ENCODE data around the gene BRINP2.

Gene BRINP2

GRCh38 chr1:177183836-177184235 lies 13.1 kb downstream of the BRINP2 start:
- no peaks in the 10 kb centered on the region for H3K9me3 Mint-ChIP-seq
- H3K36me3 Mint-ChIP-seq (ENCODE audit: low read depth), result no peaks in the 10 kb centered on the region
- peaks cover 17% of the 10 kb centered on the region for H3K27me3 Mint-ChIP-seq (ENCODE audit: low read depth)
- H3K4me3 Mint-ChIP-seq, result no peak overlapping the region
- H3K27ac Mint-ChIP-seq, result no peak overlapping the region
- peaks cover 5% of the 10 kb centered on the region for H3K4me1 Mint-ChIP-seq (ENCODE audit: low read depth)

GRCh38 chr1:177185209-177185608 lies 14.5 kb downstream of the BRINP2 start:
- H3K4me1 Mint-ChIP-seq (ENCODE audit: low read depth), result peaks cover 5% of the 10 kb centered on the region
- no peak overlapping the region for H3K4me3 Mint-ChIP-seq
- H3K27me3 Mint-ChIP-seq (ENCODE audit: low read depth), result peaks cover 15% of the 10 kb centered on the region
- H3K27ac Mint-ChIP-seq, result no peak overlapping the region
- H3K9me3 Mint-ChIP-seq, result no peaks in the 10 kb centered on the region
- H3K36me3 Mint-ChIP-seq (ENCODE audit: low read depth), result no peaks in the 10 kb centered on the region

GRCh38 chr1:177186639-177187038 lies 15.9 kb downstream of the BRINP2 start:
- Mint-ChIP-seq H3K27ac (no peak overlapping the region), H3K4me1 (ENCODE audit: low read depth) (peaks cover 4% of the 10 kb centered on the region), H3K4me3 (no peak overlapping the region), H3K36me3 (ENCODE audit: low read depth) (no peaks in the 10 kb centered on the region), H3K27me3 (ENCODE audit: low read depth) (peaks cover 2% of the 10 kb centered on the region), H3K9me3 (no peaks in the 10 kb centered on the region)

- Mint-ChIP-seq H3K4me1 (ENCODE audit: low read depth) (no peaks in the 10 kb centered on the region), H3K27ac (no peak overlapping the region)
Measured at GRCh38 chr1:177190308-177190970, 19.7 kb downstream of the BRINP2 start.

GRCh38 chr1:177198243-177198642 lies 27.5 kb downstream of the BRINP2 start:
- no peaks in the 10 kb centered on the region for H3K9me3 Mint-ChIP-seq
- H3K27me3 Mint-ChIP-seq (ENCODE audit: low read depth), result no peaks in the 10 kb centered on the region
- H3K27ac Mint-ChIP-seq, result no peak overlapping the region
- H3K36me3 Mint-ChIP-seq (ENCODE audit: low read depth), result no peaks in the 10 kb centered on the region
- H3K4me1 Mint-ChIP-seq (ENCODE audit: low read depth), result no peaks in the 10 kb centered on the region
- H3K4me3 Mint-ChIP-seq, result no peak overlapping the region

More at GRCh38 chr1:177190308-177190970, 19.7 kb downstream of the BRINP2 start:
- Mint-ChIP-seq H3K9me3 (no peaks in the 10 kb centered on the region), H3K36me3 (ENCODE audit: low read depth) (no peaks in the 10 kb centered on the region), H3K27me3 (ENCODE audit: low read depth) (no peaks in the 10 kb centered on the region), H3K4me3 (no peak overlapping the region)

- no peaks in the 10 kb centered on the region for H3K4me1 Mint-ChIP-seq (ENCODE audit: low read depth)
- H3K27ac Mint-ChIP-seq, result no peak overlapping the region
- no peaks in the 10 kb centered on the region for H3K27me3 Mint-ChIP-seq (ENCODE audit: low read depth)
- H3K36me3 Mint-ChIP-seq (ENCODE audit: low read depth), result no peaks in the 10 kb centered on the region
- H3K4me3 Mint-ChIP-seq, result no peak overlapping the region
- peaks cover 3% of the 10 kb centered on the region for H3K9me3 Mint-ChIP-seq
Measured at GRCh38 chr1:177200290-177200689, 29.5 kb downstream of the BRINP2 start.

- Mint-ChIP-seq H3K27ac (no peak overlapping the region), H3K9me3 (peaks cover 3% of the 10 kb centered on the region), H3K36me3 (ENCODE audit: low read depth) (no peaks in the 10 kb centered on the region), H3K27me3 (ENCODE audit: low read depth) (no peaks in the 10 kb centered on the region), H3K4me3 (no peak overlapping the region), H3K4me1 (ENCODE audit: low read depth) (no peaks in the 10 kb centered on the region)
Measured at GRCh38 chr1:177206831-177207355, 36.1 kb downstream of the BRINP2 start.

- Mint-ChIP-seq H3K27me3 (ENCODE audit: low read depth) (no peaks in the 10 kb centered on the region), H3K36me3 (ENCODE audit: low read depth) (no peaks in the 10 kb centered on the region), H3K4me3 (no peak overlapping the region), H3K4me1 (ENCODE audit: low read depth) (no peaks in the 10 kb centered on the region), H3K27ac (no peak overlapping the region), H3K9me3 (no peaks in the 10 kb centered on the region)
Measured at GRCh38 chr1:177208920-177209319, 38.2 kb downstream of the BRINP2 start.

- Mint-ChIP-seq H3K4me1 (ENCODE audit: low read depth) (no peaks in the 10 kb centered on the region), H3K9me3 (no peaks in the 10 kb centered on the region), H3K36me3 (ENCODE audit: low read depth) (no peaks in the 10 kb centered on the region), H3K27ac (no peak overlapping the region), H3K4me3 (no peak overlapping the region), H3K27me3 (ENCODE audit: low read depth) (no peaks in the 10 kb centered on the region)
Measured at GRCh38 chr1:177209357-177209756, 38.6 kb downstream of the BRINP2 start.

- Mint-ChIP-seq H3K27ac (no peak overlapping the region), H3K27me3 (ENCODE audit: low read depth) (no peaks in the 10 kb centered on the region), H3K4me1 (ENCODE audit: low read depth) (no peaks in the 10 kb centered on the region), H3K4me3 (no peak overlapping the region), H3K36me3 (ENCODE audit: low read depth) (no peaks in the 10 kb centered on the region), H3K9me3 (no peaks in the 10 kb centered on the region)
Measured at GRCh38 chr1:177210071-177210470, 39.3 kb downstream of the BRINP2 start.

- Mint-ChIP-seq H3K27me3 (ENCODE audit: low read depth) (no peaks in the 10 kb centered on the region), H3K9me3 (peaks cover 4% of the 10 kb centered on the region), H3K36me3 (ENCODE audit: low read depth) (no peaks in the 10 kb centered on the region), H3K4me3 (no peak overlapping the region), H3K4me1 (ENCODE audit: low read depth) (no peaks in the 10 kb centered on the region), H3K27ac (no peak overlapping the region)
Measured at GRCh38 chr1:177211231-177211630, 40.5 kb downstream of the BRINP2 start.

GRCh38 chr1:177216587-177217202 lies 45.9 kb downstream of the BRINP2 start:
- no peaks in the 10 kb centered on the region for H3K36me3 Mint-ChIP-seq (ENCODE audit: low read depth)

GRCh38 chr1:177219554-177220458 lies 49.0 kb downstream of the BRINP2 start:
- no peaks in the 10 kb centered on the region for H3K27me3 Mint-ChIP-seq (ENCODE audit: low read depth)
- H3K36me3 Mint-ChIP-seq (ENCODE audit: low read depth), result no peaks in the 10 kb centered on the region
- H3K4me3 Mint-ChIP-seq, result no peak overlapping the region
- no peaks in the 10 kb centered on the region for H3K4me1 Mint-ChIP-seq (ENCODE audit: low read depth)
- peaks cover 18% of the 10 kb centered on the region for H3K9me3 Mint-ChIP-seq
- H3K27ac Mint-ChIP-seq, result no peak overlapping the region

More at GRCh38 chr1:177216587-177217202, 45.9 kb downstream of the BRINP2 start:
- no peaks in the 10 kb centered on the region for H3K27me3 Mint-ChIP-seq (ENCODE audit: low read depth)
- H3K4me1 Mint-ChIP-seq (ENCODE audit: low read depth), result no peaks in the 10 kb centered on the region
- no peak overlapping the region for H3K27ac Mint-ChIP-seq
- no peak overlapping the region for H3K4me3 Mint-ChIP-seq
- H3K9me3 Mint-ChIP-seq, result peaks cover 18% of the 10 kb centered on the region

GRCh38 chr1:177223359-177223758 lies 52.6 kb downstream of the BRINP2 start:
- Mint-ChIP-seq H3K27me3 (ENCODE audit: low read depth) (no peaks in the 10 kb centered on the region), H3K27ac (no peak overlapping the region), H3K4me1 (ENCODE audit: low read depth) (no peaks in the 10 kb centered on the region), H3K4me3 (no peak overlapping the region), H3K36me3 (ENCODE audit: low read depth) (no peaks in the 10 kb centered on the region), H3K9me3 (peaks cover 4% of the 10 kb centered on the region)

All from T-helper 1 cell treated with Interleukin-12 subunit alpha and Interleukin-12 subunit beta and Interleukin-4 antibody, amounts not matched to agents 30 μg/mL and 1 μg/mL, for 36 hours (primary cell).